GM19324 (cell line): Measurements from ENCODE around the gene SERP2.
"Not testable (repeated sequence)": the region's sequence is repeated elsewhere in the genome, so short reads cannot be mapped to it uniquely, and the experiment has no call there.

Experiments used
- ATAC-seq: cut with Tn5 transposase; IDR thresholded peaks from one replicate; pipeline ENCODE4 v1.9.1; 2021; ENCODE audit warnings: mild to moderate bottlenecking, moderate library complexity; ENCODE audit not compliant: unreplicated experiment, low FRiP score

Gene SERP2

GRCh38 chr13:44373601-44374347 is at the start of gene SERP2:
Gene SERP2, plus strand, starts transcription at chr13:44373824. Its CDS starts 202 bp downstream, at chr13:44374026.
- ATAC-seq, result no peak

GRCh38 chr13:44326961-44327360 is 46.7 kb upstream of the SERP2 start:
- ATAC-seq, result no peak

GRCh38 chr13:44329041-44329440 is 44.6 kb upstream of the SERP2 start:
- ATAC-seq, result not testable (repeated sequence)

- no peak for ATAC-seq
These were observed 43.6 kb upstream of the SERP2 start for GRCh38 chr13:44329909-44330545.

- no peak for ATAC-seq
These were observed 42.2 kb upstream of the SERP2 start for GRCh38 chr13:44331446-44331845.

GRCh38 chr13:44331912-44332851 is 41.4 kb upstream of the SERP2 start:
- ATAC-seq, result no peak

- ATAC-seq, result no peak
These were observed 39.5 kb upstream of the SERP2 start for GRCh38 chr13:44333950-44334655.

GRCh38 chr13:44334751-44335150 is 38.9 kb upstream of the SERP2 start:
- ATAC-seq, result no peak

GRCh38 chr13:44336934-44337333 is 36.7 kb upstream of the SERP2 start:
- ATAC-seq, result no peak

GRCh38 chr13:44337581-44337980 is 36.0 kb upstream of the SERP2 start:
- no peak for ATAC-seq

- no peak for ATAC-seq
These were observed 33.1 kb upstream of the SERP2 start for GRCh38 chr13:44340508-44340907.

GRCh38 chr13:44342741-44343140 is 30.9 kb upstream of the SERP2 start:
- no peak for ATAC-seq

- no peak for ATAC-seq
These were observed 27.1 kb upstream of the SERP2 start for GRCh38 chr13:44346534-44346933.

- no peak for ATAC-seq
These were observed 26.3 kb upstream of the SERP2 start for GRCh38 chr13:44347301-44347700.

- ATAC-seq, result no peak
These were observed 25.7 kb upstream of the SERP2 start for GRCh38 chr13:44347949-44348348.

- ATAC-seq, result no peak
These were observed 22.7 kb upstream of the SERP2 start for GRCh38 chr13:44350775-44351504.

GRCh38 chr13:44351505-44351854 is 22.1 kb upstream of the SERP2 start:
- ATAC-seq, result no peak

GRCh38 chr13:44352202-44352601 is 21.4 kb upstream of the SERP2 start:
- no peak for ATAC-seq

GRCh38 chr13:44352671-44353070 is 21.0 kb upstream of the SERP2 start:
- ATAC-seq, result no peak

GRCh38 chr13:44354331-44354730 is 19.3 kb upstream of the SERP2 start:
- ATAC-seq, result no peak
